NCI-H510A treated with DMSO at 0.1 percent for 48 hours (cell line): Measurements from ENCODE around the gene UGT2B28.
"Not testable (repeated sequence)": the region's sequence is repeated elsewhere in the genome, so short reads cannot be mapped to it uniquely, and the experiment has no call there.

Experiments used
- DNase-seq: peaks from one replicate; lab custom pipeline; 2025; lab: John Stamatoyannopoulos, UW

Gene UGT2B28

GRCh38 chr4:69343558-69344420 lies 63.5 kb downstream of the UGT2B28 start:
- not testable (repeated sequence) for DNase-seq
